ENCODE results near the gene FBXO27.

FBXO27 gene

DNA sequence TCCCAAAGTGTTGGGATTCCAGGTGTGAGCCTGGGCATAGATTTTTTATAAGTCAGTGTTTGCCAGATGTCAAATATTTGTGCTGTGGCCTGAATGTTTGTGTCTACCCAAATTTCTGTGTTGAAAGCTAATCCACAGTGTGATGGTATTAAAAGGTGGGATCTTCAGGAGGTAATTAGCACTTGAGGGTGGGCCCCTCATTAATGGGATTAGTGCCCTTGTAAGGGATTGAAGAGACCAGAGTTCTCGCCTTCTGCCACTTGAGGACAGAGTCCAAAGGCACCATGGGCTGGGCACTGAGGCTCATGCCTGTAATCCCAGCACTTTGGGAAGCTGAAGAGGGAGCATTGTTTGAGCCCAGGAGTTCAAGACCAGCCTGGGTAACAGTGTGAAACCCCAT is 47.1 kb downstream of the FBXO27 start:
- Histone ChIP-seq H3K4me1 (ENCODE audit: control insufficient read depth in 1 of 2, insufficient read depth in 2 of 2, low read length in 2 of 2) (peaks cover 3% of the 10 kb centered on the region in 2 experiments), H3K36me3 (ENCODE audit: control insufficient read depth in 1 of 2, insufficient read depth in 2 of 2, low read length in 2 of 2) (no peaks in the 10 kb centered on the region), H3K4me3 (ENCODE audit: low read depth, low read length) (no peak overlapping the region), H2BK5ac (ENCODE audit: low read depth, low read length, poor library complexity) (no peak overlapping the region), H3K4ac (ENCODE audit: low read depth, low read length) (no peak overlapping the region), H3K4me2 (ENCODE audit: low read length) (no peak overlapping the region), H3K23ac (ENCODE audit: low read length) (no peak overlapping the region), H2AFZ (ENCODE audit: insufficient read depth, low read length, poor library complexity) (no peak overlapping the region), H3K9me3 (ENCODE audit: insufficient read depth, low read depth, low read length) (peaks cover 6% of the 10 kb centered on the region), H3K18ac (ENCODE audit: low read length) (no peak overlapping the region), H3K79me1 (ENCODE audit: low read length) (no peaks in the 10 kb centered on the region), H4K8ac (ENCODE audit: low read depth, low read length) (no peak overlapping the region), H3K9ac (ENCODE audit: low read length) (no peak overlapping the region), H4K91ac (ENCODE audit: low read depth, low read length) (no peak overlapping the region), H4K12ac (ENCODE audit: low read depth, low read length) (no peak overlapping the region), H2BK12ac (ENCODE audit: low read length) (no peak overlapping the region), H2AK5ac (ENCODE audit: low read length) (no peak overlapping the region), H3K14ac (ENCODE audit: low read length) (no peak overlapping the region), H2BK120ac (ENCODE audit: insufficient read depth, low read length, poor library complexity) (no peak overlapping the region), H3K79me2 (ENCODE audit: control insufficient read depth, insufficient read depth, low read length, poor library complexity) (no peaks in the 10 kb centered on the region), H3K27me3 (ENCODE audit: insufficient read depth, low read length) (no peaks in the 10 kb centered on the region), H3K27ac (ENCODE audit: low read depth, low read length) (no peak overlapping the region)
- no CpG with 5 or more reads among the region's 1 CpG for WGBS (ENCODE audit: extremely low coverage, insufficient coverage, insufficient read length)
- DNase-seq: no peak

DNA sequence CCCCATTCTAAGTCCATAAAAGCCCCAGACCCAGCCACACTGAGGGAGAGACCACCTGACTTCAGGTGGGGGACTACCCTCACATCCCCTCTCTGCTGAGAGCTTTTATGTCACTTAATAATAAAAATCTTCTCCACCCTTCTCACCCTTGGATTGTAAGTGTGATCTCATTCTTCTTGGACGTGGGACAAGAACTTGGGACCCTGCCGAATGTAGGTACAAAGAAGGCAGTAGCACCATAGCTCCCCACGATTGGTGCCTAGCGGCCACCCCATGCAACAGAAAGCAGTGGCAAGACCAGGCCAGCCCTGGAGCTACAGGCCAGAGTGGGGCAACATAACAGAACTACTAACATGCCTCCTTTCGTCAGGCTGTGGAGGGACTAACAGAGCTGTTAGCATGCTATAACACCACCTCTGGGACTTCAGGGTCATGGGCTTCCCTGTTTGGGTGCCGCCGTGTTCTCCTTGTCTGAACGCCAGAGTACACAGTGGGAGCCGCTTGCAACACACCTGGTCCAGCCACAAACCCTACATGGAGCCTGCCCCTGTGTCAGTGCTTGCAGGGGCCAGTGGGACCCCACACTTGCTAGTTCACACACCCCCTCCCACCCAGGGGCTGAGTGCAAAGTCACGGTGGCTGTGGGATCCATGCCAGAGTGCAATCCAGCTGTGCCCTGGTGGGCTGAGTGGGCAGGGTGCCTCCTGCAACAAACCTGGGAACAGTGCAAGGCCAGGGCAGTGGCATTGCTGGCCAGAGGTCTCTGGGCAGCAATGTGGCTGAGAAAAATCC is 51.6 kb downstream of the FBXO27 start:
- Histone ChIP-seq H3K9me3 (ENCODE audit: insufficient read depth, low read depth, low read length) (peaks cover 6% of the 10 kb centered on the region), H4K91ac (ENCODE audit: low read depth, low read length) (no peak overlapping the region), H3K9ac (ENCODE audit: low read length) (no peak overlapping the region), H3K23ac (ENCODE audit: low read length) (no peak overlapping the region), H2BK120ac (ENCODE audit: insufficient read depth, low read length, poor library complexity) (no peak overlapping the region), H3K79me2 (ENCODE audit: control insufficient read depth, insufficient read depth, low read length, poor library complexity) (no peaks in the 10 kb centered on the region), H4K8ac (ENCODE audit: low read depth, low read length) (no peak overlapping the region), H3K79me1 (ENCODE audit: low read length) (peaks cover 4% of the 10 kb centered on the region), H3K4ac (ENCODE audit: low read depth, low read length) (no peak overlapping the region), H2BK5ac (ENCODE audit: low read depth, low read length, poor library complexity) (no peak overlapping the region), H4K12ac (ENCODE audit: low read depth, low read length) (no peak overlapping the region), H3K36me3 (ENCODE audit: control insufficient read depth in 1 of 2, insufficient read depth in 2 of 2, low read length in 2 of 2) (no peaks in the 10 kb centered on the region), H3K27me3 (ENCODE audit: insufficient read depth, low read length) (no peaks in the 10 kb centered on the region), H3K27ac (ENCODE audit: low read depth, low read length) (no peak overlapping the region), H3K18ac (ENCODE audit: low read length) (no peak overlapping the region), H3K14ac (ENCODE audit: low read length) (no peak overlapping the region), H3K4me1 (ENCODE audit: control insufficient read depth in 1 of 2, insufficient read depth in 2 of 2, low read length in 2 of 2) (peaks cover 4 to 7% of the 10 kb centered on the region in 2 experiments), H2AFZ (ENCODE audit: insufficient read depth, low read length, poor library complexity) (no peak overlapping the region), H2AK5ac (ENCODE audit: low read length) (no peak overlapping the region), H3K4me2 (ENCODE audit: low read length) (no peak overlapping the region), H2BK12ac (ENCODE audit: low read length) (no peak overlapping the region), H3K4me3 (ENCODE audit: low read depth, low read length) (no peak overlapping the region)
- no CpG with 5 or more reads among the region's 10 CpGs for WGBS (ENCODE audit: extremely low coverage, insufficient coverage, insufficient read length)
- no peak for DNase-seq

- no peak overlapping the region for H3K9ac ChIP-seq (ENCODE audit: low read length)
- no peak overlapping the region for H2AK5ac ChIP-seq (ENCODE audit: low read length)
- no peak overlapping the region for H2AFZ ChIP-seq (ENCODE audit: insufficient read depth, low read length, poor library complexity)
- H3K27ac ChIP-seq (ENCODE audit: low read depth, low read length): no peak overlapping the region
- no peak overlapping the region for H3K14ac ChIP-seq (ENCODE audit: low read length)
- no peak overlapping the region for H3K4me2 ChIP-seq (ENCODE audit: low read length)
- peaks cover 9% of the 10 kb centered on the region for H3K79me1 ChIP-seq (ENCODE audit: low read length)
- no peak overlapping the region for H3K18ac ChIP-seq (ENCODE audit: low read length)
- H3K4ac ChIP-seq (ENCODE audit: low read depth, low read length): no peak overlapping the region
- no peak overlapping the region for H3K4me3 ChIP-seq (ENCODE audit: low read depth, low read length)
- no peaks in the 10 kb centered on the region for H3K27me3 ChIP-seq (ENCODE audit: insufficient read depth, low read length)
- no CpG with 5 or more reads among the region's 5 CpGs for WGBS (ENCODE audit: extremely low coverage, insufficient coverage, insufficient read length)
- H3K23ac ChIP-seq (ENCODE audit: low read length): no peak overlapping the region
- no peak overlapping the region for H2BK120ac ChIP-seq (ENCODE audit: insufficient read depth, low read length, poor library complexity)
- no peaks in the 10 kb centered on the region for H3K79me2 ChIP-seq (ENCODE audit: control insufficient read depth, insufficient read depth, low read length, poor library complexity)
- no peak overlapping the region for H4K12ac ChIP-seq (ENCODE audit: low read depth, low read length)
- H2BK5ac ChIP-seq (ENCODE audit: low read depth, low read length, poor library complexity): no peak overlapping the region
- H3K36me3 ChIP-seq (ENCODE audit: control insufficient read depth in 1 of 2, insufficient read depth in 2 of 2, low read length in 2 of 2): no peaks in the 10 kb centered on the region
- DNase-seq: no peak
- H4K91ac ChIP-seq (ENCODE audit: low read depth, low read length): no peak overlapping the region
- H3K4me1 ChIP-seq (ENCODE audit: control insufficient read depth in 1 of 2, insufficient read depth in 2 of 2, low read length in 2 of 2): peaks cover 7 to 9% of the 10 kb centered on the region in 2 experiments
- H4K8ac ChIP-seq (ENCODE audit: low read depth, low read length): no peak overlapping the region
- H2BK12ac ChIP-seq (ENCODE audit: low read length): no peak overlapping the region
- peaks cover 6% of the 10 kb centered on the region for H3K9me3 ChIP-seq (ENCODE audit: insufficient read depth, low read depth, low read length)
Measured at GRCh38 chr19:38979812-38980211, 52.5 kb downstream of the FBXO27 start.

DNA sequence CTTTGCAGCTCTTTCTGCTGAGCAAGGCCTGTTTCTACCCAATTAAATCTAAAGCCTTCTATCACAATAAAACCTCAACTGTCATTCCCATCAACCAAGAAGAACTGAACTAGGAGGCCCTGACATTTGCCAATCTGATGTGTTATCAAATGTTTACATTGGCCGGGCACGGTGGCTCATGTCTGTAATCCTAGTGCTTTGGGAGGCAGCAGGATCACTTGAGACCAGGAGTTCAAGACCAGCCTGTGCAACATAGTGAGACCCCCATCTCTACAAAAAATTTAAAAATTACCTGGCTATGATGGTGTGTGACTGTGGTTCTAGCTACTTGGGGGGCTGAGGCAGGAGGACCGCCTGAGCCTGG is 54.0 kb downstream of the FBXO27 start:
- no peak overlapping the region for H3K9ac ChIP-seq (ENCODE audit: low read length)
- H3K4me2 ChIP-seq (ENCODE audit: low read length): no peak overlapping the region
- H2AK5ac ChIP-seq (ENCODE audit: low read length): no peak overlapping the region
- DNase-seq: no peak
- H3K79me1 ChIP-seq (ENCODE audit: low read length): peaks cover 9% of the 10 kb centered on the region
- H3K27ac ChIP-seq (ENCODE audit: low read depth, low read length): no peak overlapping the region
- H2BK120ac ChIP-seq (ENCODE audit: insufficient read depth, low read length, poor library complexity): no peak overlapping the region
- peaks cover 7 to 9% of the 10 kb centered on the region in 2 experiments for H3K4me1 ChIP-seq (ENCODE audit: control insufficient read depth in 1 of 2, insufficient read depth in 2 of 2, low read length in 2 of 2)
- H3K9me3 ChIP-seq (ENCODE audit: insufficient read depth, low read depth, low read length): peaks cover 6% of the 10 kb centered on the region
- no peak overlapping the region for H2AFZ ChIP-seq (ENCODE audit: insufficient read depth, low read length, poor library complexity)
- H2BK12ac ChIP-seq (ENCODE audit: low read length): no peak overlapping the region
- H2BK5ac ChIP-seq (ENCODE audit: low read depth, low read length, poor library complexity): no peak overlapping the region
- no peak overlapping the region for H4K91ac ChIP-seq (ENCODE audit: low read depth, low read length)
- no CpG with 5 or more reads among the region's 3 CpGs for WGBS (ENCODE audit: extremely low coverage, insufficient coverage, insufficient read length)
- H3K23ac ChIP-seq (ENCODE audit: low read length): no peak overlapping the region
- H3K27me3 ChIP-seq (ENCODE audit: insufficient read depth, low read length): no peaks in the 10 kb centered on the region
- H3K18ac ChIP-seq (ENCODE audit: low read length): no peak overlapping the region
- no peak overlapping the region for H4K12ac ChIP-seq (ENCODE audit: low read depth, low read length)
- no peaks in the 10 kb centered on the region for H3K79me2 ChIP-seq (ENCODE audit: control insufficient read depth, insufficient read depth, low read length, poor library complexity)
- no peaks in the 10 kb centered on the region for H3K36me3 ChIP-seq (ENCODE audit: control insufficient read depth in 1 of 2, insufficient read depth in 2 of 2, low read length in 2 of 2)
- no peak overlapping the region for H3K4ac ChIP-seq (ENCODE audit: low read depth, low read length)
- no peak overlapping the region for H3K4me3 ChIP-seq (ENCODE audit: low read depth, low read length)
- H3K14ac ChIP-seq (ENCODE audit: low read length): no peak overlapping the region
- H4K8ac ChIP-seq (ENCODE audit: low read depth, low read length): no peak overlapping the region
